Measurements from ENCODE around the gene RAET1G. TPM values are rescaled to one million over a fixed set of nuclear protein-coding genes. Genes with fewer than 3 reads are reported as not detected.
"Not testable (repeated sequence)": the region's sequence is repeated elsewhere in the genome, so short reads cannot be mapped to it uniquely, and the experiment has no call there.

Gene RAET1G
- total and polyA plus RNA-seq, 9 of the 15 experiments (the other 6 are each of a cell fraction or from before 2014, with no cell fraction given): 0.11 TPM; not detected in 8

DNA sequence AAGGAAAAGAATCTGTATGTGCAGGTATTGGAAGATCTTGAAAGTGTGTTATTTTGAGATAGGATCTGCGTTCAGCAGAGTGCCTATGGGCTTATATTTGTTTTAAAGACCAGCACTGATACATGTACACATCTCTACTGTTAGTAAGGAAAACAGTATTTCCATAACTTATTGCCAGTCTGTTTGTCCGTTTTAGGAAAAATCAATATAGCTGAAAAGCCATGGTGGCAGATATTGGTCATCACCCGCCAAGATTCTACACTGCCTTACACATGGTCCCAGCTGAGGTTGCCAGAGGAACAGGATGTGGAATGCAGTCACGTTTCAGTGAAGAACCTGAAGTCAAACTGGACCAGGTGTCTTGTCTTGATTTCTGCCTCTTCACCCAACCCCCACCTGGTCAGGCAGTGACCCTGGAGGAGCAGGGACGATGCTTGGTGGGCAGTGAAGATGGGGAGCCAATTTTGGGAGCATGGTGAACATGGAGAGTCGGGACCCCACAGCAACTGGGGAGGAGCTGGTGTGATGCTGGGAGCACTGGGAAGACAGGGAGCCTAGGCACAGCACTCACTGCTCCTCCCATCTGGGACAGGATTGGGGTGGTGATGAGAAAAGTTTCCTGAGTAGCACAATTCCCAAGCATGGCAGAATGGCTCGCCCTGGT lies 32.9 kb upstream of the RAET1G start:
- 2% methylated on average over 6 of the region's 7 CpGs for WGBS (ENCODE audit: insufficient coverage, low coverage, missing lambda C conversion rate)
- H3K4me1 ChIP-seq (replicated peaks in 1 of 2; ENCODE audit: control insufficient read depth in 2 of 2, insufficient read depth in 2 of 2, low read length in 2 of 2); H3K36me3 ChIP-seq (ENCODE audit: control insufficient read depth, insufficient read depth, low read length); in situ Hi-C loops (cut with MboI); H3K4me3 ChIP-seq; POLR2A ChIA-PET; BruUV-seq (replicated peaks); H3K9me3 ChIP-seq (replicated peaks; ENCODE audit: control insufficient read depth, insufficient read depth, low read depth, low read length); H3K9me1 ChIP-seq (ENCODE audit: control insufficient read depth, insufficient read depth, low read length); H2AFZ ChIP-seq (ENCODE audit: low read depth, low read length); H3K79me2 ChIP-seq (ENCODE audit: control insufficient read depth, insufficient read depth, low read length); FAIRE-seq; intact Hi-C loops (cut with micrococcal nuclease); H3K9ac ChIP-seq (ENCODE audit: insufficient read depth in 1 of 2, low read depth in 2 of 2, low read length in 2 of 2); H3K27ac ChIP-seq (ENCODE audit: extremely low read depth, low read depth, low read length); DNase-seq (ENCODE audit: extremely low read depth in 1 of 4, low spot score in 3 of 4); ATAC-seq; H3K4me2 ChIP-seq (ENCODE audit: insufficient read depth, low read length); H4K20me1 ChIP-seq (replicated peaks; ENCODE audit: control insufficient read depth, insufficient read depth, low read length): not testable (repeated sequence)
- CTCF ChIA-PET (ENCODE audit: low intra/inter-chr PET ratio): interaction anchor here (0.6 kb wide), 1 partner anchor 1110 kb away, joined by 4 read pairs; no protein-coding TSS in a partner anchor
- H3K27me3 ChIP-seq (ENCODE audit: control insufficient read depth in 2 of 2, insufficient read depth in 2 of 2, low read length in 2 of 2): peaks cover 17 to 23% of the 10 kb centered on the region in 2 experiments
- peak; percentile 88 for TF ChIP-seq ZNF263 (CRISPR knock-in tag; IDR thresholded peaks at IDR 0.05; ENCODE audit: borderline replicate concordance)

- 0 out of 3 replicates have a peak, but pooled peaks have one; percentile 6 for ATAC-seq
- H3K4me1 ChIP-seq (replicated peaks in 1 of 2; ENCODE audit: control insufficient read depth in 2 of 2, insufficient read depth in 2 of 2, low read length in 2 of 2); BruUV-seq (replicated peaks); DNase-seq (ENCODE audit: extremely low read depth in 1 of 4, low spot score in 3 of 4); in situ Hi-C loops (cut with MboI); H3K9ac ChIP-seq (ENCODE audit: insufficient read depth in 1 of 2, low read depth in 2 of 2, low read length in 2 of 2); FAIRE-seq; H3K9me1 ChIP-seq (ENCODE audit: control insufficient read depth, insufficient read depth, low read length); H3K27ac ChIP-seq (ENCODE audit: extremely low read depth, low read depth, low read length); H3K36me3 ChIP-seq (ENCODE audit: control insufficient read depth, insufficient read depth, low read length); H3K79me2 ChIP-seq (ENCODE audit: control insufficient read depth, insufficient read depth, low read length); intact Hi-C loops (cut with micrococcal nuclease); POLR2A ChIA-PET; H3K9me3 ChIP-seq (replicated peaks; ENCODE audit: control insufficient read depth, insufficient read depth, low read depth, low read length); H4K20me1 ChIP-seq (replicated peaks; ENCODE audit: control insufficient read depth, insufficient read depth, low read length); H3K4me2 ChIP-seq (ENCODE audit: insufficient read depth, low read length); H3K4me3 ChIP-seq; H2AFZ ChIP-seq (ENCODE audit: low read depth, low read length): not testable (repeated sequence)
- 13% methylated on average over 11 of the region's 21 CpGs for WGBS (ENCODE audit: insufficient coverage, low coverage, missing lambda C conversion rate)
- peaks cover 21 to 30% of the 10 kb centered on the region in 2 experiments for H3K27me3 ChIP-seq (ENCODE audit: control insufficient read depth in 2 of 2, insufficient read depth in 2 of 2, low read length in 2 of 2)
- CTCF ChIA-PET (ENCODE audit: low intra/inter-chr PET ratio): interaction anchor here (0.6 kb wide), 1 partner anchor 1111 kb away, joined by 4 read pairs; no protein-coding TSS in a partner anchor
- peak; percentile 2 for TF ChIP-seq ZFP36 (IDR thresholded peaks at IDR 0.05; ENCODE audit: low read depth, low read length, partially characterized antibody)
Measured at GRCh38 chr6:149954984-149955653, 32.2 kb upstream of the RAET1G start.
